Bronchial epithelial cell (primary cell): ENCODE measurements around the gene MACROH2A1. TPM values are rescaled to one million over a fixed set of nuclear protein-coding genes. Genes with fewer than 3 reads are reported as not detected.
A peak's percentile ranks its signal among the peaks of the same experiment; 100 is the strongest.

Experiments used
- DNase-seq: peaks from one replicate; pipeline ENCODE4 v3.0.0-alpha.2; 2010; ENCODE audit warnings: low read depth
- FAIRE-seq: peaks from 2 replicates; lab custom pipeline; 2011; peaks lifted over from hg19 to GRCh38; lab: Jason Lieb, UNC
- H3K27me3 ChIP-seq: 2 replicates; pipeline ENCODE4 v1.5.1; 2011; ENCODE audit warnings: low read length; ENCODE audit not compliant: control insufficient read depth, insufficient read depth
- H3K36me3 ChIP-seq: 2 replicates; pipeline ENCODE4 v1.5.1; 2011; ENCODE audit warnings: low read length; ENCODE audit not compliant: control insufficient read depth, insufficient read depth
- H3K4me3 ChIP-seq: 2 replicates; pipeline ENCODE4 v1.5.1; 2011; ENCODE audit warnings: mild to moderate bottlenecking, low read depth, low read length, control low read depth
- total RNA-seq: library from RNA; depleted of rRNA; stranded (reverse); fragments of >200 nt; gene quantifications from 2 replicates; pipeline ENCODE4 v1.2.1, GENCODE V29; 2014
- TF ChIP-seq, protein P1 (sequence below): IDR thresholded peaks from 2 replicates; pipeline ENCODE4 v1.5.1; 2011; ENCODE audit warnings: mild to moderate bottlenecking, moderate library complexity, low read length, control low read depth, inconsistent platforms; ENCODE audit not compliant: insufficient read depth, severe bottlenecking

The MACROH2A1 gene
- total RNA-seq, 1 donor from 2014 or later = 257 TPM

DNA sequence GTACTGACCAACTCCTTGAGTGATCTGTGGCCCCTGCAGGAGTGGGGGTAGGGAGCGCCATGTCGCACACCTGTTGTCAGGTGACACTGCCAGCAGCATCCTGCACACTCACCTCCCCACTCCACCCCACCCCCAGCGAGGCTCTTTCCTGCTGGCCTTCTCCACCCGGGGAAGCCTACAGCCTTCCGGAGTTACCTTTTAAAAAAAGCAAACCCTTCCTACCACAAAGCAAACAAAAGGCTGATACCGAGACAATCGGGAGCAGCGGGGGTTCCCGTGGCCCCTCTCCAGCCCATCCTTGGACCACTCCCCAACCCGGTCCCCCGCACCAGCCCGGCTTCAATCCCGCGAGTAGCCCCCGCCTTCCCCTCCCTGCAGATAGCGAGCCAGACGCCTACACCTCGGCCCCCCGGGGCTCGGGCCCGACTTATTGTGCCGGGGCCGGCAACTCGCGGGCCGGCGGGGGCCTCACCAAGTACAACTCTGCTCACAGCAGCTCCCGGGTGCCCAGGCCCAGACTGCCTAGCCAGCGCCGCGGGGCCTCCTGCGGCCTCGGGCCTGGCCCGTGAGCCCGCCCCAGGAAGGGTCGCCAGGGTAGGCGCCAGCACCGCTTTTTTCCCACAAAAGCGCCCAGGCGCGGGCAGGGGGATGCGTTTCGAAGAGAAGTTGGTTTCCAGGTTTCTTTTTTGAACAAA, 724 bp downstream of the MACROH2A1 start:
- H3K4me3 ChIP-seq = peak overlapping the region; percentile 75
- TF ChIP-seq, protein P1, sequence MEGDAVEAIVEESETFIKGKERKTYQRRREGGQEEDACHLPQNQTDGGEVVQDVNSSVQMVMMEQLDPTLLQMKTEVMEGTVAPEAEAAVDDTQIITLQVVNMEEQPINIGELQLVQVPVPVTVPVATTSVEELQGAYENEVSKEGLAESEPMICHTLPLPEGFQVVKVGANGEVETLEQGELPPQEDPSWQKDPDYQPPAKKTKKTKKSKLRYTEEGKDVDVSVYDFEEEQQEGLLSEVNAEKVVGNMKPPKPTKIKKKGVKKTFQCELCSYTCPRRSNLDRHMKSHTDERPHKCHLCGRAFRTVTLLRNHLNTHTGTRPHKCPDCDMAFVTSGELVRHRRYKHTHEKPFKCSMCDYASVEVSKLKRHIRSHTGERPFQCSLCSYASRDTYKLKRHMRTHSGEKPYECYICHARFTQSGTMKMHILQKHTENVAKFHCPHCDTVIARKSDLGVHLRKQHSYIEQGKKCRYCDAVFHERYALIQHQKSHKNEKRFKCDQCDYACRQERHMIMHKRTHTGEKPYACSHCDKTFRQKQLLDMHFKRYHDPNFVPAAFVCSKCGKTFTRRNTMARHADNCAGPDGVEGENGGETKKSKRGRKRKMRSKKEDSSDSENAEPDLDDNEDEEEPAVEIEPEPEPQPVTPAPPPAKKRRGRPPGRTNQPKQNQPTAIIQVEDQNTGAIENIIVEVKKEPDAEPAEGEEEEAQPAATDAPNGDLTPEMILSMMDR = no peak
- H3K27me3 ChIP-seq = no peaks in the 10 kb centered on the region
- FAIRE-seq = no peak
- H3K36me3 ChIP-seq = peaks cover 2% of the 10 kb centered on the region
- peak; percentile 37 for DNase-seq

DNA sequence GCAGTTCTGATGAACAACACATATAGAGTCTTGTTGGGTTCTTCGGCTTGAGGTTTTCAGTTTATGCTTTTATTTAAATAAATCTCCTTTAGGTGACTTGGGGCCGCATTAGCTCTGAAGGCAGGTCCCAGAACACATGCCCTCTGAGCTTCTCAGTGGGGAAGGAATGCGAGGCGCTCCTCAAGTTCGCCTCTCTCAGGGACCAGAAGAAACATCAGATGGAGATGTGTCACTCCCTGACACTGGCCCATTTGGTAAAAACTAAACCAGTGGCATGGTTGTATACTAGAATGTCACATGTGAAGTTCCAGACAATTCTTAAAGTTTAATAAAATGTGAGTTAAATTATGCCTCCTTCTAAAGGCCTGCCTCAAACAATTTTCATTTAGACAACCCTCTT, 1.9 kb downstream of the MACROH2A1 start:
- Histone ChIP-seq H3K4me3 (no peak overlapping the region), H3K36me3 (peaks cover 4% of the 10 kb centered on the region), H3K27me3 (no peaks in the 10 kb centered on the region)
- TF ChIP-seq, protein P1 = no peak
- FAIRE-seq = no peak
- DNase-seq = no peak

DNA sequence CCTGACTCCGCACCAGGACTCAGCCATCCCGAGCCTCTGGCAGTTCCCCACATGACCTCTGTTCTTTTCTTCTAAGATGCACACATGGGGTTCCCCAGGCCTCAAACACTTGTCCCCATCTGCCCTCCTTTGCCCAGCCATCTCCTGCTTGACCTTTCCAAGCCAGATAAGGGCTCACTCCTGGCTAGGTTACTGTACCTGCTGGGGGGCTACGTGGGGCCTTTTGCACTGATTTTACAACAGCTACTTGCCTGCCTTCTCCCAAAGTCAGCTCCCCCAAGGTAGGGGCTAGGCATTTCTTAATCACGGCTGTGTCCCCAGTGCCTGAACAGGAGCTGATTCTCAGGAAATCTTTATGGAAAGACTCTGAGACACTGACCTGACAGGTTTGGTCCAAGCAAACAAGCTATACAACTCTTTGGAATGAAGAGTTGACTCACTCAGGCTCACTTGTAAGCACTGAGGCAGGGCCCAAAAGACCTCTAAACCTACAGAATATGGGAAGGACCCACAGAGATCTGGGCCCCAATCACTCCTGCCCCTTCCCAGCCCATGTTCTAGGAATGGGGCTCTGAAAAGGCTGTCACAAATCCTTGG, 2.5 kb downstream of the MACROH2A1 start:
- Histone ChIP-seq H3K27me3 (no peaks in the 10 kb centered on the region), H3K36me3 (peaks cover 5% of the 10 kb centered on the region), H3K4me3 (no peak overlapping the region)
- FAIRE-seq = no peak
- TF ChIP-seq, protein P1 = no peak
- peak; percentile 76 for DNase-seq

GRCh38 chr5:135395866-135396265, 3.2 kb downstream of the MACROH2A1 start:
- no peak for DNase-seq
- Histone ChIP-seq H3K27me3 (no peaks in the 10 kb centered on the region), H3K36me3 (peaks cover 5% of the 10 kb centered on the region), H3K4me3 (no peak overlapping the region)
- TF ChIP-seq, protein P1 = no peak
- no peak for FAIRE-seq

DNA sequence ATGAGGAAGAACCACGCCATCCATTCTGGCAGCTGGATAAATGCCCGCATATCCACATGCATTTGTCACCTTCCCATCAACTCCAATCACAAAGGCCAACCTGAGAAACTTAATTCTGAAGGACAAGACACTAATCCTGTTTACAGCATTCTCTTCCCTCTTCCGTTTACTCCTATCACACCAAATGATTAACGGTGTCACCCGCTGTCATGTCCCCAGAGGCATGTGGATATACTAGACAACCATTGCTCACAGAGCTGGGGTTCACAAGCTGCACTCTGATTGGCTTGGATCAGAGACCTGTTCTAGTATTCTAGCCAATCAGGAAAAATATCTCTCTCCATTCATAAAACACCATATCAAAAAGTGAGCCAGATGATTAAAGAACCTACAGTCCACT, 3.6 kb downstream of the MACROH2A1 start:
- H3K4me3 ChIP-seq = no peak overlapping the region
- H3K36me3 ChIP-seq = peaks cover 5% of the 10 kb centered on the region
- DNase-seq (no peak), FAIRE-seq (no peak)
- H3K27me3 ChIP-seq = no peaks in the 10 kb centered on the region
- TF ChIP-seq, protein P1 = no peak
